K562 (cell line): ENCODE measurements around the gene WARS2. TPM values are rescaled to one million over a fixed set of nuclear protein-coding genes. Genes with fewer than 3 reads are reported as not detected.

Experiments
- BCLAF1 ChIP-seq, 2 experiments: fragments of 450-650 bp in 1 of 2; IDR thresholded peaks; 2 replicates each; pipeline ENCODE4 v1.6.1; 2011 to 2017; ENCODE audit warnings: low read depth in 2 of 2, antibody characterized with exemption in 1 of 2, borderline replicate concordance in 1 of 2, low read length in 1 of 2, mild to moderate bottlenecking in 1 of 2, mixed read lengths in 1 of 2; ENCODE audit not compliant: control insufficient read depth in 1 of 2
- CCNT2 ChIP-seq: IDR thresholded peaks from 2 replicates; pipeline ENCODE4 v1.6.1; 2011; ENCODE audit warnings: borderline replicate concordance, low read depth, mild to moderate bottlenecking, moderate library complexity, mixed read lengths, low read length; ENCODE audit not compliant: insufficient read length; ENCODE audit errors: extremely low read depth
- DLX4 ChIP-seq: fragments of 250-450 bp; sonication (Bioruptor Pico); IDR thresholded peaks from 2 replicates; pipeline ENCODE4 v1.6.1; 2021; ENCODE audit warnings: mild to moderate bottlenecking
- EGR1 ChIP-seq: fragments of 450-650 bp; conservative IDR thresholded peaks from 2 replicates; pipeline ENCODE4 v1.6.1; 2017; ENCODE audit warnings: mild to moderate bottlenecking
- ERF ChIP-seq: fragments of 450-650 bp; formaldehyde crosslinking; IDR thresholded peaks from 2 replicates; pipeline ENCODE4 v1.4.0; 2020; ENCODE audit warnings: mild to moderate bottlenecking, mixed read lengths
- HNRNPUL1 ChIP-seq: fragments of 200-400 bp; formaldehyde crosslinking; IDR thresholded peaks from 2 replicates; pipeline ENCODE4 v1.6.1; 2017; ENCODE audit warnings: low read length
- MAFK ChIP-seq: IDR thresholded peaks from 2 replicates; pipeline ENCODE4 v1.6.1; 2011; ENCODE audit warnings: low read length, improper control_type of control experiment
- MAX ChIP-seq: sonication (generic); formaldehyde crosslinking; IDR thresholded peaks from 2 replicates; pipeline ENCODE4 v1.9.0; 2022; ENCODE audit warnings: mild to moderate bottlenecking, missing genetic modification reagents
- MEF2D ChIP-seq: conservative IDR thresholded peaks from 2 replicates; pipeline ENCODE4 v1.6.1; 2016; ENCODE audit warnings: low read depth, missing genetic modification characterization, missing compliant biosample characterization
- MTA3 ChIP-seq: fragments of 450-650 bp; formaldehyde crosslinking; IDR thresholded peaks from 2 replicates; pipeline ENCODE4 v1.6.1; 2017; ENCODE audit warnings: mild to moderate bottlenecking, borderline replicate concordance
- NFIX ChIP-seq: fragments of 250-450 bp; sonication (Bioruptor Pico); IDR thresholded peaks from 2 replicates; pipeline ENCODE4 v1.4.0; 2020; ENCODE audit warnings: low read depth, mild to moderate bottlenecking, moderate library complexity
- POLR2H ChIP-seq: IDR thresholded peaks from 2 replicates; pipeline ENCODE4 v1.6.1; 2016; ENCODE audit warnings: missing genetic modification characterization, low read depth, mild to moderate bottlenecking, control low read depth, missing compliant biosample characterization, moderate library complexity
- PTRF ChIP-seq: fragments of 450-650 bp; IDR thresholded peaks from 2 replicates; pipeline ENCODE4 v1.6.1; 2016; ENCODE audit warnings: mild to moderate bottlenecking, missing genetic modification characterization, missing compliant biosample characterization
- PURB ChIP-seq: sonication (generic); formaldehyde crosslinking; IDR thresholded peaks from 2 replicates; pipeline ENCODE4 v1.9.0; 2021; ENCODE audit warnings: low read depth, mild to moderate bottlenecking, missing genetic modification reagents
- USF2 ChIP-seq: sonication (generic); formaldehyde crosslinking; IDR thresholded peaks from 2 replicates; pipeline ENCODE4 v1.5.0; 2020; ENCODE audit warnings: missing genetic modification reagents
- ZBTB17 ChIP-seq: fragments of 450-650 bp; formaldehyde crosslinking; IDR thresholded peaks from 2 replicates; pipeline ENCODE4 v1.4.0; 2020; ENCODE audit warnings: mild to moderate bottlenecking
- ZKSCAN8 ChIP-seq: fragments of 200-800 bp; sonication (Bioruptor generic); IDR thresholded peaks from 2 replicates; pipeline ENCODE4 v1.6.1; 2016; ENCODE audit warnings: missing genetic modification characterization, missing compliant biosample characterization
- ZNF354B ChIP-seq: fragments of 250-450 bp; sonication (Bioruptor Pico); IDR thresholded peaks from 2 replicates; pipeline ENCODE4 v1.4.0; 2020
- ZNF395 ChIP-seq: fragments of 200-800 bp; sonication (Bioruptor generic); IDR thresholded peaks from 2 replicates; pipeline ENCODE4 v1.6.1; 2017; ENCODE audit warnings: missing genetic modification characterization, missing compliant biosample characterization
- ZNF639 ChIP-seq, 2 experiments: fragments of 200-800 bp in 1 of 2; sonication (Bioruptor generic) in 1 of 2; sonication (generic) in 1 of 2; formaldehyde crosslinking in 1 of 2; IDR thresholded peaks in 1 of 2; conservative IDR thresholded peaks in 1 of 2; 2 replicates each; pipeline versions ENCODE4 v1.5.0 to v1.6.1; 2016 to 2020; ENCODE audit warnings: missing compliant biosample characterization in 1 of 2, missing genetic modification characterization in 1 of 2, missing genetic modification reagents in 1 of 2
- polyA plus RNA-seq, 8 experiments: library from polyadenylated mRNA; depleted of rRNA in 4 of 8; stranded (reverse) in 5 of 8; unstranded in 3 of 8; fragments of >200 nt; fragmentation: Nextera tagmentation in 2 of 8; fragmentation: Illumina TruSeq in 1 of 8; extraction: Ambion mirVana in 2 of 8; extraction: Trizol in 1 of 8; gene quantifications; 2 replicates each; pipeline versions ENCODE4 v1.2.1 to v1.2.3, GENCODE V29; 2011 to 2014; ENCODE audit warnings: inconsistent platforms in 1 of 8, missing spikeins in 1 of 8
- total RNA-seq, 7 experiments: library from RNA; depleted of rRNA in 6 of 7; stranded (reverse); fragments of >200 nt in 6 of 7; fragmentation: Illumina TruSeq in 2 of 7; extraction: Trizol in 2 of 7; gene quantifications; 2 replicates each; pipeline versions ENCODE4 v1.2.1 to v1.2.3, GENCODE V29; 2011 to 2021; ENCODE audit warnings: low replicate concordance in 1 of 7

WARS2 gene
- total and polyA plus RNA-seq, 9 of the 15 experiments (the other 6 are each of a cell fraction or from before 2014, with no cell fraction given) = 5.7 to 18.0 (median 16.9) TPM

- TF ChIP-seq MAX (no peak), ZBTB17 (CRISPR knock-in tag) (0 out of 2 replicates have a peak, but pooled peaks have one; percentile 32), CCNT2 (peak; percentile 7), POLR2H (tag) (no peak), MAFK (no peak), ZNF354B (CRISPR knock-in tag) (no peak), HNRNPUL1 (no peak), ZNF639 (CRISPR knock-in tag; conservative IDR thresholded peaks at IDR 0.05 in 1 of 2, IDR thresholded peaks at IDR 0.05 in 1 of 2) (no peak), EGR1 (no peak), ERF (peak; percentile 35; the same call in 1 of the 2 replicates), PTRF (tag) (no peak), DLX4 (CRISPR knock-in tag) (no peak), ZKSCAN8 (CRISPR knock-in tag) (no peak), PURB (no peak), MTA3 (no peak), BCLAF1 (IDR thresholded peaks at IDR 0.05; ENCODE audit: borderline replicate concordance in 1 of 2, control insufficient read depth in 1 of 2, low read depth in 2 of 2, low read length in 1 of 2) (no peak), USF2 (CRISPR knock-in tag) (no peak), NFIX (no peak), ZNF395 (CRISPR knock-in tag) (peak; percentile 54; the same call in 1 of the 2 replicates), MEF2D (tag) (no peak)
These were observed 152.8 kb downstream of the WARS2 start (continued) for GRCh38 chr1:118987468-118988185.
